Measurements from ENCODE around the gene SLC25A30.

DNA sequence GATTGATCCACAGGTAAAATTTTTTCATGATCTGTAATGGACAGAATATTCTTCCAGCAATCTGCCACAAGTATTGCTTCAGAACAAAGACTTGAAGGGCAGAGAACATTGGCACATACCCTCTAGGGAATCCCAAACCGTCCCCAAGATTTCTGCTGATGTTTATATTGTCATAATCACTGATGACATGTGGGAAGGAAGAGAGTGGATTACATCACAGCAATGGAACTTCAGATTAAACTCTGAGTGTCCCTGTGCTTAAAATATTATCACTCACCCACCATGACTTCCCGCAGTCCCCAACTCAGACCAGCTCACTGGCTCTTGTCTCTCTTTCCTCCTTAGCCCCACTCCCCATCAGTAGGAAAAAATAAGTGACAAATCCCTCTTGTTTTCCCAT lies 68.7 kb downstream of the SLC25A30 start:
- no peak for TF ChIP-seq CTCF (IDR thresholded peaks at IDR 0.05; ENCODE audit: insufficient read depth, low read length, poor library complexity, severe bottlenecking)
- no peak for TF ChIP-seq EZH2phosphoT487 (conservative IDR thresholded peaks at IDR 0.05; ENCODE audit: low read length)
